Nephron (organoid): ENCODE data around the gene PGC.

Experiments
- H3K27ac Mint-ChIP-seq, 3 experiments: 2 replicates each; pipeline ENCODE4 v1.8.0; 2020; ENCODE audit warnings: mixed read lengths in 3 of 3, mild to moderate bottlenecking in 2 of 3, moderate library complexity in 1 of 3
- H3K27me3 Mint-ChIP-seq: 2 replicates; pipeline ENCODE4 v1.8.0; 2021; ENCODE audit warnings: low read depth, mild to moderate bottlenecking, moderate library complexity, mixed read lengths
- H3K36me3 Mint-ChIP-seq: 2 replicates; pipeline ENCODE4 v1.8.0; 2020; ENCODE audit warnings: low read depth, mixed read lengths
- H3K4me1 Mint-ChIP-seq: 2 replicates; pipeline ENCODE4 v1.8.0; 2020; ENCODE audit warnings: mixed read lengths
- H3K4me3 Mint-ChIP-seq, 3 experiments: 2 replicates each; pipeline ENCODE4 v1.8.0; 2020; ENCODE audit warnings: mild to moderate bottlenecking in 3 of 3, mixed read lengths in 3 of 3, moderate library complexity in 2 of 3
- H3K9me3 Mint-ChIP-seq: 2 replicates; pipeline ENCODE4 v1.8.0; 2020; ENCODE audit warnings: mixed read lengths
- CTCF ChIP-seq, 3 experiments: fragments of 200-600 bp; sonication (generic); IDR thresholded peaks; one replicate each; pipeline ENCODE4 v1.5.0; 2021; ENCODE audit warnings: antibody characterized with exemption in 3 of 3; ENCODE audit not compliant: unreplicated experiment in 3 of 3

The PGC gene

GRCh38 chr6:41737591-41738130, 9.5 kb downstream of the PGC start:
- peaks cover 7% of the 10 kb centered on the region for H3K27me3 Mint-ChIP-seq
- peaks cover 6% of the 10 kb centered on the region for H3K4me1 Mint-ChIP-seq
- H3K36me3 Mint-ChIP-seq = no peaks in the 10 kb centered on the region
- TF ChIP-seq CTCF (IDR thresholded peaks at IDR 0.05; ENCODE audit: unreplicated experiment in 3 of 3) = no peak
- no peaks in the 10 kb centered on the region for H3K9me3 Mint-ChIP-seq
- peak overlapping the region in 1 of 3 experiments; percentile 37 for H3K4me3 Mint-ChIP-seq
- H3K27ac Mint-ChIP-seq = no peak overlapping the region

GRCh38 chr6:41736800-41737555, 10.2 kb downstream of the PGC start:
- Mint-ChIP-seq H3K36me3 (no peaks in the 10 kb centered on the region), H3K4me1 (peaks cover 6% of the 10 kb centered on the region), H3K4me3 (peak overlapping the region in 2 of 3 experiments; percentile 5 to 37), H3K27ac (no peak overlapping the region), H3K27me3 (peaks cover 12% of the 10 kb centered on the region), H3K9me3 (no peaks in the 10 kb centered on the region)
- no peak for TF ChIP-seq CTCF (IDR thresholded peaks at IDR 0.05; ENCODE audit: unreplicated experiment in 3 of 3)

GRCh38 chr6:41736186-41736733, 10.9 kb downstream of the PGC start:
- H3K27ac Mint-ChIP-seq = peak overlapping the region in 1 of 3 experiments; percentile 57
- no peak for TF ChIP-seq CTCF (IDR thresholded peaks at IDR 0.05; ENCODE audit: unreplicated experiment in 3 of 3)
- H3K4me3 Mint-ChIP-seq = peak overlapping the region; percentile 78 to 86 (median 85)
- no peaks in the 10 kb centered on the region for H3K9me3 Mint-ChIP-seq
- H3K36me3 Mint-ChIP-seq = no peaks in the 10 kb centered on the region
- peaks cover 16% of the 10 kb centered on the region for H3K27me3 Mint-ChIP-seq
- H3K4me1 Mint-ChIP-seq = no peaks in the 10 kb centered on the region

- TF ChIP-seq CTCF (IDR thresholded peaks at IDR 0.05; ENCODE audit: unreplicated experiment in 3 of 3) = peak; percentile 83 to 91 (median 84)
- Mint-ChIP-seq H3K4me3 (peak within 1 kb of the TSS; percentile 78 to 86 (median 85)), H3K9me3 (no peaks in the 10 kb centered on the region), H3K27me3 (peaks cover 19% of the 10 kb centered on the region), H3K36me3 (no peaks in the 10 kb centered on the region), H3K27ac (peak within 1 kb of the TSS in 2 of 3 experiments; percentile 35 to 57), H3K4me1 (no peaks in the 10 kb centered on the region)
Observed at GRCh38 chr6:41735427-41736185, 11.6 kb downstream of the PGC start, which contains the start of gene TFEB. Gene TFEB, minus strand, starts transcription at chr6:41735608. Its CDS starts 44,395 bp downstream, at chr6:41691213.

- Mint-ChIP-seq H3K27ac (no peak overlapping the region), H3K9me3 (no peaks in the 10 kb centered on the region), H3K36me3 (no peaks in the 10 kb centered on the region), H3K27me3 (peaks cover 19% of the 10 kb centered on the region), H3K4me3 (peak overlapping the region; percentile 75 to 80 (median 76)), H3K4me1 (no peaks in the 10 kb centered on the region)
- TF ChIP-seq CTCF (IDR thresholded peaks at IDR 0.05; ENCODE audit: unreplicated experiment in 3 of 3) = no peak
Observed at GRCh38 chr6:41734666-41735426, 12.4 kb downstream of the PGC start.
